ENCODE results near the gene PSMA6. TPM values are rescaled to one million over a fixed set of nuclear protein-coding genes. Genes with fewer than 3 reads are reported as not detected.
"Not testable (repeated sequence)": the region's sequence is repeated elsewhere in the genome, so short reads cannot be mapped to it uniquely, and the experiment has no call there.

The PSMA6 gene
- total RNA-seq, 3 donors from 2014 or later (not counting 1 experiment from before 2014, with no cell fraction given): 130 to 141 (median 139) TPM

- Histone ChIP-seq H3K4me3 (ENCODE audit: low read length) (no peak overlapping the region), H3K27ac (ENCODE audit: low read length) (peak overlapping the region; percentile 96), H3K9me3 (ENCODE audit: control insufficient read depth, insufficient read depth, low read length) (no peaks in the 10 kb centered on the region), H3K4me1 (ENCODE audit: control insufficient read depth, insufficient read depth, low read length) (peaks cover 56% of the 10 kb centered on the region), H3K36me3 (ENCODE audit: control insufficient read depth, insufficient read depth, low read length) (no peaks in the 10 kb centered on the region), H3K27me3 (ENCODE audit: control insufficient read depth, insufficient read depth, low read length) (no peaks in the 10 kb centered on the region)
- peak in 1 of 3 donors; percentile 2 for ATAC-seq
- no peak for TF ChIP-seq CTCF (IDR thresholded peaks at IDR 0.05)
- no peaks in the 10 kb centered on the region for H3K9me3 Mint-ChIP-seq
- WGBS (ENCODE audit: insufficient coverage): 48% methylated on average over 7 of the region's 8 CpGs
- no peaks in the 10 kb centered on the region for H3K36me3 Mint-ChIP-seq
- H3K27ac Mint-ChIP-seq: peak overlapping the region; percentile 91 to 94
- peaks cover 28 to 41% of the 10 kb centered on the region in 2 donors for H3K4me1 Mint-ChIP-seq
- peak overlapping the region; percentile 71 for H3K4me3 Mint-ChIP-seq
- intact Hi-C loops (cut with micrococcal nuclease): loop anchor here (2.0 to 10.0 kb wide), 5 partner anchors 34 to 128 kb away; partner anchors contain the start of gene PSMA6
- DNase-seq: no peak
- H3K27me3 Mint-ChIP-seq (ENCODE audit: low read depth in 2 of 2): no peaks in the 10 kb centered on the region
Observed at GRCh38 chr14:35333264-35333730, 41.1 kb downstream of the PSMA6 start.

GRCh38 chr14:35333797-35334743, 41.9 kb downstream of the PSMA6 start:
- Mint-ChIP-seq H3K27me3 (ENCODE audit: low read depth in 2 of 2) (no peaks in the 10 kb centered on the region), H3K4me3 (peak overlapping the region; percentile 71), H3K4me1 (peaks cover 28 to 41% of the 10 kb centered on the region in 2 donors), H3K27ac (peak overlapping the region; percentile 91 to 94), H3K36me3 (no peaks in the 10 kb centered on the region), H3K9me3 (no peaks in the 10 kb centered on the region)
- ATAC-seq (peak; percentile 77 to 90 (median 87)), DNase-seq (peak; percentile 62 to 65)
- peaks cover 57% of the 10 kb centered on the region for H3K4me1 ChIP-seq (ENCODE audit: control insufficient read depth, insufficient read depth, low read length)
- no peak overlapping the region for H3K4me3 ChIP-seq (ENCODE audit: low read length)
- TF ChIP-seq CTCF (IDR thresholded peaks at IDR 0.05): no peak
- no peaks in the 10 kb centered on the region for H3K27me3 ChIP-seq (ENCODE audit: control insufficient read depth, insufficient read depth, low read length)
- no peaks in the 10 kb centered on the region for H3K9me3 ChIP-seq (ENCODE audit: control insufficient read depth, insufficient read depth, low read length)
- WGBS (ENCODE audit: insufficient coverage): 37% methylated on average over 15 of the region's 15 CpGs
- intact Hi-C loops (cut with micrococcal nuclease): loop anchor here (2.0 to 10.0 kb wide), 5 partner anchors 33 to 129 kb away; partner anchors contain the start of gene PSMA6
- peak overlapping the region; percentile 96 for H3K27ac ChIP-seq (ENCODE audit: low read length)
- H3K36me3 ChIP-seq (ENCODE audit: control insufficient read depth, insufficient read depth, low read length): no peaks in the 10 kb centered on the region

- Mint-ChIP-seq H3K4me1 (peaks cover 34 to 54% of the 10 kb centered on the region in 2 donors), H3K9me3 (no peaks in the 10 kb centered on the region), H3K27me3 (ENCODE audit: low read depth in 2 of 2) (no peaks in the 10 kb centered on the region), H3K36me3 (no peaks in the 10 kb centered on the region), H3K27ac (peak overlapping the region; percentile 79 to 91), H3K4me3 (no peak overlapping the region)
- TF ChIP-seq CTCF (IDR thresholded peaks at IDR 0.05): no peak
- intact Hi-C loops (cut with micrococcal nuclease): loop anchor here (10.0 kb wide), 1 partner anchor 131 kb away; no protein-coding TSS in a partner anchor
- Histone ChIP-seq H3K36me3 (ENCODE audit: control insufficient read depth, insufficient read depth, low read length) (no peaks in the 10 kb centered on the region), H3K27me3 (ENCODE audit: control insufficient read depth, insufficient read depth, low read length) (no peaks in the 10 kb centered on the region), H3K9me3 (ENCODE audit: control insufficient read depth, insufficient read depth, low read length) (no peaks in the 10 kb centered on the region), H3K4me1 (ENCODE audit: control insufficient read depth, insufficient read depth, low read length) (peaks cover 70% of the 10 kb centered on the region), H3K4me3 (ENCODE audit: low read length) (no peak overlapping the region), H3K27ac (ENCODE audit: low read length) (no peak overlapping the region)
- 97% methylated on average over 13 of the region's 13 CpGs for WGBS (ENCODE audit: insufficient coverage)
- no peak for DNase-seq
- ATAC-seq: no peak
Observed at GRCh38 chr14:35335388-35336092, 43.4 kb downstream of the PSMA6 start.

- H3K27ac ChIP-seq (ENCODE audit: low read length): not testable (repeated sequence)
Observed at GRCh38 chr14:35336171-35336493, 44.0 kb downstream of the PSMA6 start.

More at GRCh38 chr14:35336171-35336493, 44.0 kb downstream of the PSMA6 start:
- H3K27me3 ChIP-seq (ENCODE audit: control insufficient read depth, insufficient read depth, low read length); H3K9me3 Mint-ChIP-seq; H3K4me3 ChIP-seq (ENCODE audit: low read length); H3K36me3 ChIP-seq (ENCODE audit: control insufficient read depth, insufficient read depth, low read length); H3K36me3 Mint-ChIP-seq; H3K27me3 Mint-ChIP-seq (ENCODE audit: low read depth in 2 of 2); ATAC-seq; DNase-seq; H3K9me3 ChIP-seq (ENCODE audit: control insufficient read depth, insufficient read depth, low read length): not testable (repeated sequence)
- 100% methylated on average over 1 of the region's 3 CpGs for WGBS (ENCODE audit: insufficient coverage)
- H3K4me1 ChIP-seq (ENCODE audit: control insufficient read depth, insufficient read depth, low read length): peaks cover 73% of the 10 kb centered on the region
- peak overlapping the region; percentile 70 for H3K4me3 Mint-ChIP-seq
- peaks cover 34 to 54% of the 10 kb centered on the region in 2 donors for H3K4me1 Mint-ChIP-seq
- intact Hi-C loops (cut with micrococcal nuclease): loop anchor here (10.0 kb wide), 1 partner anchor 131 kb away; no protein-coding TSS in a partner anchor
- H3K27ac Mint-ChIP-seq: peak overlapping the region; percentile 79 to 85
